Fibroblast of lung (primary cell): ENCODE data around the gene CLEC2A. TPM values are rescaled to one million over a fixed set of nuclear protein-coding genes. Genes with fewer than 3 reads are reported as not detected.

Source experiments
- DNase-seq, 2 donors: peaks; one replicate each; pipeline versions ENCODE4 v3.0.0 to v3.0.0-alpha.2; 2010; ENCODE audit warnings: low read depth in 2 of 2
- H2AFZ ChIP-seq: 2 replicates; pipeline ENCODE4 v1.5.1; 2012; ENCODE audit warnings: low read length, control low read depth, inconsistent platforms
- H3K27ac ChIP-seq: 2 replicates; pipeline ENCODE4 v1.5.1; 2011; ENCODE audit warnings: low read length, control low read depth; ENCODE audit not compliant: insufficient read depth
- H3K27me3 ChIP-seq: 2 replicates; pipeline ENCODE4 v1.5.1; 2011; ENCODE audit warnings: mild to moderate bottlenecking, low read length; ENCODE audit not compliant: control insufficient read depth, insufficient read depth
- H3K36me3 ChIP-seq: 2 replicates; pipeline ENCODE4 v1.5.1; 2011; ENCODE audit warnings: low read length; ENCODE audit not compliant: control insufficient read depth, insufficient read depth
- H3K4me1 ChIP-seq: 2 replicates; pipeline ENCODE4 v1.5.1; 2011; ENCODE audit warnings: low read length; ENCODE audit not compliant: control insufficient read depth, insufficient read depth; ENCODE audit errors: extremely low read depth
- H3K4me2 ChIP-seq: 2 replicates; pipeline ENCODE4 v1.5.1; 2011; ENCODE audit warnings: low read length, control low read depth; ENCODE audit not compliant: insufficient read depth; ENCODE audit errors: extremely low read depth
- H3K4me3 ChIP-seq, 4 experiments: fragments of 200-600 bp in 1 of 4; sonication (generic) in 1 of 4; replicated peaks in 1 of 4; 2 replicates each; pipeline ENCODE4 v1.5.1; 2011 to 2016; ENCODE audit warnings: low read length in 4 of 4, low read depth in 3 of 4, mild to moderate bottlenecking in 3 of 4, control low read depth in 2 of 4, inconsistent platforms in 1 of 4, mixed read lengths in 1 of 4; ENCODE audit not compliant: insufficient read depth in 1 of 4; ENCODE audit errors: control extremely low read depth in 1 of 4
- H3K79me2 ChIP-seq: 2 replicates; pipeline ENCODE4 v1.5.1; 2012; ENCODE audit warnings: mild to moderate bottlenecking, low read length, inconsistent platforms; ENCODE audit not compliant: control insufficient read depth, insufficient read depth
- H3K9ac ChIP-seq: 2 replicates; pipeline ENCODE4 v1.5.1; 2011; ENCODE audit warnings: mild to moderate bottlenecking, low read length, control low read depth; ENCODE audit not compliant: insufficient read depth
- H3K9me3 ChIP-seq: 2 replicates; pipeline ENCODE4 v1.5.1; 2012; ENCODE audit warnings: low read depth, low read length; ENCODE audit not compliant: control insufficient read depth, insufficient read depth
- H4K20me1 ChIP-seq: 2 replicates; pipeline ENCODE4 v1.5.1; 2011; ENCODE audit warnings: low read length; ENCODE audit not compliant: control insufficient read depth, insufficient read depth; ENCODE audit errors: extremely low read depth
- EZH2 ChIP-seq: IDR thresholded peaks from 2 replicates; pipeline ENCODE4 v1.5.1; 2012; ENCODE audit warnings: low read length, control low read depth, mild to moderate bottlenecking; ENCODE audit errors: missing control alignments
- polyA plus RNA-seq, 2 donors: library from polyadenylated mRNA; depleted of rRNA in 1 of 2; stranded (reverse) in 1 of 2; unstranded in 1 of 2; fragments of >200 nt; gene quantifications; 2 replicates each; pipeline ENCODE4 v1.2.1, GENCODE V29; 2011 to 2012; ENCODE audit warnings: missing spikeins in 1 of 2
- total RNA-seq: library from RNA; depleted of rRNA; stranded (reverse); fragments of >200 nt; gene quantifications from 2 replicates; pipeline ENCODE4 v1.2.1, GENCODE V29; 2014
- TF ChIP-seq, protein P1 (sequence below), 2 donors: IDR thresholded peaks in 1 of 2; conservative IDR thresholded peaks in 1 of 2; 1 replicate in 1 of 2; 2 replicates in 1 of 2; pipeline ENCODE4 v1.5.1; 2011 to 2012; ENCODE audit warnings: low read length in 2 of 2, control low read depth in 1 of 2, inconsistent platforms in 1 of 2, low read depth in 1 of 2, mild to moderate bottlenecking in 1 of 2

The CLEC2A gene
- total and polyA plus RNA-seq, 2 donors (not counting 1 experiment from before 2014, with no cell fraction given): not detected

DNA sequence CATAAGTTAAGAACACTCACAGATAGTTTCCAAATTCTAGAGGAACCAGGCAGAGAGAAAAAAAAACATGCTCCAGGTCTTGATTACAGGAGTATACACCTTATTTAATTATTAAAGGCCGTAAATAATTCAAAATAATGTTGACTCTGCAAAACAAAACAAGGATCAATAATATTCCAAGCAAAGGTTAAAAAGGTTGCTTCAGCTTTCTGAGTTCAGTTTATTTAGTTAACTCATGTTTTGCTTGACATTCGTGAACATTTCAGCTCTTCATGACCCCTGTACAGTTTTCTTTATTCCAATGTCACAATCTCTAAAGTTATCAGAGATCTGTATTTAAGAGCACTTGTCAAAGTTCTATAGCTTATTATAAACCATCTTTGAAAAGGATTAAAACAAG lies 31.2 kb downstream of the CLEC2A start:
- Histone ChIP-seq H3K4me1 (no peaks in the 10 kb centered on the region), H2AFZ (no peak overlapping the region), H3K9ac (no peak overlapping the region), H3K79me2 (no peaks in the 10 kb centered on the region), H3K4me3 (no peak overlapping the region), H3K27me3 (no peaks in the 10 kb centered on the region), H3K4me2 (no peak overlapping the region), H3K36me3 (no peaks in the 10 kb centered on the region), H4K20me1 (no peaks in the 10 kb centered on the region), H3K27ac (no peak overlapping the region), H3K9me3 (no peaks in the 10 kb centered on the region)
- no peak for DNase-seq
- TF ChIP-seq, protein P1, sequence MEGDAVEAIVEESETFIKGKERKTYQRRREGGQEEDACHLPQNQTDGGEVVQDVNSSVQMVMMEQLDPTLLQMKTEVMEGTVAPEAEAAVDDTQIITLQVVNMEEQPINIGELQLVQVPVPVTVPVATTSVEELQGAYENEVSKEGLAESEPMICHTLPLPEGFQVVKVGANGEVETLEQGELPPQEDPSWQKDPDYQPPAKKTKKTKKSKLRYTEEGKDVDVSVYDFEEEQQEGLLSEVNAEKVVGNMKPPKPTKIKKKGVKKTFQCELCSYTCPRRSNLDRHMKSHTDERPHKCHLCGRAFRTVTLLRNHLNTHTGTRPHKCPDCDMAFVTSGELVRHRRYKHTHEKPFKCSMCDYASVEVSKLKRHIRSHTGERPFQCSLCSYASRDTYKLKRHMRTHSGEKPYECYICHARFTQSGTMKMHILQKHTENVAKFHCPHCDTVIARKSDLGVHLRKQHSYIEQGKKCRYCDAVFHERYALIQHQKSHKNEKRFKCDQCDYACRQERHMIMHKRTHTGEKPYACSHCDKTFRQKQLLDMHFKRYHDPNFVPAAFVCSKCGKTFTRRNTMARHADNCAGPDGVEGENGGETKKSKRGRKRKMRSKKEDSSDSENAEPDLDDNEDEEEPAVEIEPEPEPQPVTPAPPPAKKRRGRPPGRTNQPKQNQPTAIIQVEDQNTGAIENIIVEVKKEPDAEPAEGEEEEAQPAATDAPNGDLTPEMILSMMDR (conservative IDR thresholded peaks at IDR 0.05 in 1 of 2, IDR thresholded peaks at IDR 0.05 in 1 of 2; ENCODE audit: low read depth in 1 of 2, low read length in 2 of 2): no peak
- no peak for TF ChIP-seq EZH2

DNA sequence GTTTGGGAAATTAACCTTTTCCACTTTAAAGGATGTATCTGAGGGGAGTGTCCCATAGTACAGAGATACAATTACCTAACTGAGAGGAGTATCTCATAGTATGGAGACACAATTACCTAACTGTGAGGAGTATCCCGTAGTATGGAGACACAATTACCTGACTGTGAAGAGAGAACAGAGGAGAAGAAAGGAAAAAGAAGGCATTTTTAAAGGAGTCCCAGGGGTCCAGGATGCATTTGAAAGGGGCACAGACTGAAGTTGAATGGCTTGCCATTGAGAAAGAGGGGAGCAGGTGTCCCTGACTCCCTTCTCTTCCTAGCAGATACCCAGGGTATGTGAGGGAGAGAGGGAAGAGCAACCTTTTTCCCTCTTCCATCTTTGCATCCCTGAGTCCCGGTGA lies 33.0 kb downstream of the CLEC2A start:
- Histone ChIP-seq H3K9ac (no peak overlapping the region), H3K79me2 (no peaks in the 10 kb centered on the region), H3K4me1 (no peaks in the 10 kb centered on the region), H3K36me3 (no peaks in the 10 kb centered on the region), H2AFZ (no peak overlapping the region), H3K4me3 (no peak overlapping the region), H4K20me1 (no peaks in the 10 kb centered on the region), H3K4me2 (no peak overlapping the region), H3K27ac (no peak overlapping the region), H3K27me3 (no peaks in the 10 kb centered on the region), H3K9me3 (no peaks in the 10 kb centered on the region)
- DNase-seq: no peak
- TF ChIP-seq, protein P1 (conservative IDR thresholded peaks at IDR 0.05 in 1 of 2, IDR thresholded peaks at IDR 0.05 in 1 of 2; ENCODE audit: low read depth in 1 of 2, low read length in 2 of 2): no peak
- TF ChIP-seq EZH2: no peak

DNA sequence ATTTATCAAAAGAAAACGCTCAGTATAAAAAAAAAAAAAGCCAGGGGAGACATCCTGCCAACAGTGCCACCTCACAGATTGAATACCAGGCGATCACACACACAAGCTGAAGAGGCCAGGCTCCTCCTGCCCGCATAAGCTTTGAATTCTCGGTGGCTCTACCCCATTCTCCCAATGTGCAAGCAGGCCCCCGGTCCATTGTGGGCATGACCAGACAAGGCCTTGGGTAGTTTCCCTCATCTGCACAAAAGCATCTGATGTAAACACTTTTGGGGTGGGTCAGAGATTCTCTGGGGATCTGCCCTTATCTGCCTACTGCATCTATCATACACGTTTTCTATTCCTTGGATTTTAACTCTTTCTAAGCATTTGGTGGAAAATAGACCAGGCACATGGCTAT lies 34.6 kb downstream of the CLEC2A start:
- DNase-seq: no peak
- Histone ChIP-seq H3K4me3 (no peak overlapping the region), H3K27me3 (no peaks in the 10 kb centered on the region), H3K36me3 (no peaks in the 10 kb centered on the region), H3K27ac (no peak overlapping the region), H3K9me3 (no peaks in the 10 kb centered on the region), H3K79me2 (no peaks in the 10 kb centered on the region), H3K9ac (no peak overlapping the region), H2AFZ (no peak overlapping the region), H3K4me2 (no peak overlapping the region), H3K4me1 (no peaks in the 10 kb centered on the region), H4K20me1 (no peaks in the 10 kb centered on the region)
- TF ChIP-seq, protein P1 (conservative IDR thresholded peaks at IDR 0.05 in 1 of 2, IDR thresholded peaks at IDR 0.05 in 1 of 2; ENCODE audit: low read depth in 1 of 2, low read length in 2 of 2): no peak
- no peak for TF ChIP-seq EZH2
